Superior temporal gyrus (tissue), 1 donor: Measurements from ENCODE around the gene ADCY4.
"Not testable (repeated sequence)": the region's sequence is repeated elsewhere in the genome, so short reads cannot be mapped to it uniquely, and the experiment has no call there.

Source experiments
- DNase-seq: peaks from one replicate; pipeline ENCODE4 v3.0.0-alpha.2; 2016; ENCODE audit errors: extremely low spot score

The ADCY4 gene

DNA sequence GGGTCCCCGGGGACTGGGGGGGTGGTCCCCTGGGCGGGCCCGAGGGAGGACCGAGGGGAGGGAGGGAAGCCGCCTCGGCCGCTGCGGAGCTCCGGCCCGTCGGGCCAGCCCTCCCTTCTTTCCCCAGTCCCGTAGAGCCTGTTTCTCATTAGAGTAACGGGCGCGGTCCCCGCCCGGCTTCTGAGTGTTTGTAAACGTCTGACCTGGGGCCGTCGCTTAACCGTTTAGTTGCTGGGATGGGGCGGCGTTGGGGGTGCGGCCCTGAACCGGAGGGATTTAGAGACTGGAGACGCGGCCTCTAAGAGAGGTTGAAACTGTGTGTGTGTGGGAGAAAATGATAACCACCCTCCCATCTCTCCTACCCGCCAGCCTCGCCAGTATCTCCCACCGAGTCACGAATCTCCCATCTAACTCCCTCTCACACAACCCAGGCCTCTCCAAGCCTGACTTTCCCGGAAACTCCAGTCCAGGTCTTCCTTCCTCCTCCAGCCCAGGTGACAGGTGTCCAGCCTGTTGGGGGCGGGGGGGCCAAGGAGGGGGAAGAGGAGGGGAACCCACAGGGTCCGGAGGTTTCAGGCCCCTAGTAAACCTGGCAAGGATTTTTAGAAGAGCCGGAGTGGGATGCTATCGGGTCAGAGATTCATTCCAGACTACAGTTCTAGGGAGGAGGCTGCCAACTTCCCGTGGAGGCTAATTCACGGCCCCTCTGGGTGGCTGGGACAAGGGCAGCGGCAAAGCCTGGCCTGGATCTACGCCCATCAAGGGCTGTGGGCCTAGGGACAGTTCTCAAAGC lies 32.0 kb upstream of the ADCY4 start:
- DNase-seq = no peak

DNA sequence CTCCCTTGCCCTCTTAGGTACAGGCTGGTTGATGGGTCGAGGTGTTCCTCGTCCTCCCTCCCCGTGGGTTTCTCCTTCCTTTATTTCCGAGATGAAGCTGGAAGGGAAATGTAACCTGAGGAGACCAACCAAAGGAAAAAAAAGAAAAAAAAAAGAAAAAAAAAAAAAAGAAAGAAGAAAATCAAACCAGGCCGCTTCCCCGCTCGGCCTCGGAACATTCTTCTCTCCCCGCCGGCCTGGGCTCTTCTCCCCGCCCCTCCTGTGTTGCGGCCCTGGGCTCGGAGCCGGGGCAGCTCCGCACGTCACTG lies 31.5 kb upstream of the ADCY4 start:
- DNase-seq = no peak

DNA sequence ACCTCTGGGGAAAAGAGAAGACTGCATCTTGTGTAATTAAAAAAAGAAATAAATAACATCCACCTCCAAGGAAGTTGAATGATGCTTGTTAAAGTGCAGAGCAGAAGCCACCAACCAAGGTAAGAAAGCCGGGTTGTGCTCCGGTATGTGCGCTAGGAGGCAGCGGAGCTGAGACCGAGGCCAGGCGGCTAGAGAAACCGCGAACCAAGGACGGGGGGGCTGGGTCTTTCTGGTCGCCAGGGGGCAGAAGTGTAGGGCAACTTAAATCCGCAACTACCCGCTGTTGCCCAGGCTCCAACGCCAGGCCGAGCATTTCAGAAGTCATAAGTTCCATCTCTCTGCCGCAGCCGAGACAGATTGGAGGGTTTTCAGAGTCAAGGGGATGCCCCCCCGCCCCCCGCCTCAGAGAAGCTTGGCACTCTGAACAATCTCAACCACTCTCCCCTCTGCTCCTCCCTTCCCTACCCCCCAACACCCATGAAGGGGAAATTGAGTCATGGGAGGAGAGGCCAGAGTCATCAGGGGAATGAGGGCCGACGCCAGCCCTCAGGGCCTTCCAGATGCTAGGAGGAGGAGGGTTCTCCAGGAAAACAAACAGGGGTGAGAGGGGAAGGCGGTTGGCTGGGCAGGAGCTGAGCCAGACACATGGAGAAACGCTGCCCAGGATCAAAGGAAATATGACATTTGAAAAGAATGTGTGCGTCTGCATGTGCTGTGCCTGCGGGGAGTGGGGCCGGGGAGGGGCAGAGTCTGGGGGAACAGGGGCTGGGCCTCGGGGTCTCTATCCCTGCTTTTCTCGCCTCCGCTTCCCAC lies 30.9 kb upstream of the ADCY4 start:
- DNase-seq = no peak

DNA sequence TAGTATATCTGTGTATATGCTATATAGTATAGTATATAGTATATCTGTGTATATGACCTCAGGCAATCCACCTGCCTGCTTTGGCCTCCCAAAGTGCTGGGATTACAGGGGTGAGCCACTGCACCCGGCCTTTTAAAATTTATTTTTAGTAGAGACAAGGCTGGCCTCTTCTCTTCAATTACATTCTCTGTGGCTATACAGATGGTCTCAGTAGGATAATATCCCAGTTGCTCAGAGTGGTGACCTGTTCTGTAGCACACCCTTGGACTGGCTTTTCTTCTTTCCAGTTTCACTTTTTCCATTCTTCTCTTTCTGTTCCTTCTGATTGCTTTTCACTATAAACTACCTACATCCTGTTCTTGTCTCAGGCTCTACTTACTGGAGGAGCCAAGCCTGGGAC lies 30.0 kb upstream of the ADCY4 start:
- no peak for DNase-seq

DNA sequence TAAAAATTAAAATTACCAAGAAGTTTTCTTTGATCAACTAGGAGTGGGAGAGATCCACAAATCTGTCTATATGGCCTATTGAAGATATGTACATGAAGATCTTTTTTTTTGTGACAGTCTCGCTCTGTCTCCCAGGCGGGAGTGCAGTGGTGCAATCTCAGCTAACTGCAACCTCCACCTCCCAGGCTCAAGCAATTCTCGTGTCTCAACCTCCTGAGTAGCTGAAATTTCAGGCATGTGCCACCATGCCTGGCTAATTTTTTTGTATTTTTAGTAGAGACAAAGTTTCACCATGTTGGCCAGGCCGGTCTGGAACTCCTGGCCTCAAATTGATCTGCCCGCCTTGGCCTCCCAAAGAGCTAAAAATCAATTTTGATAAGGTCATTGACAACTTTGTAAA lies 28.5 kb upstream of the ADCY4 start:
- DNase-seq = no peak

DNA sequence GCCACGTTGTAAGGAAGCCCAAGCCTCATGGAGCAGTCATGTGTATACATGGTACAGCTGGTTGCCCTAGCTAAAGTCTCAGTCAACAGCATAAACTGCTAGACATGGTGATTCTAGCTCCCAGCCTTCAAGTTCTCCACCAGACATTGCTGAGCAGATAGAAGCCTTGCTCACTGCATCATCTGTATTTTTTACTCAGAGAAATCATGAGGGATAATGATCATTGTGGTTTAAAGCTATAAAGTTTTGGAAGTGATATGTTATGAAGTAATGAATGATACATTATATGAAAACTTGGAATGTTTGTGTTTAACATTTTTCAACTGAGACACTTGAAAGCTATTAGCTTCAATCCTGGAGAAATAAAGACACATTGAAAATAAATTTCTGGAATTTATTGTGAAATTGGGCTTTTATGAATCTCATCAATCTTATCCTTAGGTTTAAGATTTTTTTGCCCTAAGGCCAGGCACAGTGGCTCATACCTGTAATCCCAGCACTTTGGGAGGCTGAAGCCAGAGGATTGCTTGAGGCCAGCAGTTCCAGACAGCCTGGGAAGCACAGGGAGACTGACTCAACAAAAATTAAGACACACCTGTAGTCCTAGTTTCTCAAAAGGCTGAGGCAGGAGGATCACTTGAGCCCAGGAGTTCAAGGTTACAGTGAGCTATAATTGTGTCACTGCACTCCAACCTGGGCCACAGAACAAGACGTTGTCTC lies 27.5 kb upstream of the ADCY4 start:
- no peak for DNase-seq

DNA sequence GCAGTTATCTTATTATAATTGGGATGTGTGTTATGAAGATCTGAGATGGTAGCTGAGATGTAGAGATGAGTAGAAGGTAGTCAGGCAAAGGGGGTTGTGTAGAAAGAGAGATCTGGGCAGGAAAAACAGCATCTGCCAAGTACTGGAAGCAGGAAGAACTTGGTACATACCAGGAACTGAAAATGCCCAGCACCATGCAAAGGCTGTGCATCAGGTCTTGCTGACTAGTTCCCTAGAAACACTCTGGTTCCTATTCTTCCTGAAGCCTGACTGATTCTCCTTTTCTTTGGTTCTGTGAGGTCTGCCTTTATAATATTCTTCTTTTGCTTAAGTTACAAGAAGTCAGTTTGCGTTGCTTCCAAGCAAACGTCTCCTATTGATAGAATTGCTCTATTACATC lies 26.5 kb upstream of the ADCY4 start:
- DNase-seq = no peak

DNA sequence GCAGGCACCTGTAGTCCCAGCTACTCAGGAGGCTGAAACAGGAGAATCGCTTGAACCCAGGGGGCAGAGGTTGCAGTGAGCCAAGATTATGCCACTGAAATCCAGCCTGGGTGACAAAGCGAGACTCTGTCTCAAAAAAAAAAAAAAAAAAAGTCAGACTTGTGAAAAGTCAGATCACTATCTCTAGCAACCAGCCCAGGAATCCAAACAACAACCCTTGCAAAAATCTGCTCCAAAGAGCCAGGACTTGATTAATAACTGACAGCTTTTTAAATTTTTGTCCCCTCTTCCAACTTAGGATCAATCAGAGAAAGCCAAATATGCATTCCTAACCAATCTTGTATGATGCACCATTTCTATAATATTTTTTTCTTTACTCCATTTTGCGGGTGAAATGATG lies 25.4 kb upstream of the ADCY4 start:
- no peak for DNase-seq

DNA sequence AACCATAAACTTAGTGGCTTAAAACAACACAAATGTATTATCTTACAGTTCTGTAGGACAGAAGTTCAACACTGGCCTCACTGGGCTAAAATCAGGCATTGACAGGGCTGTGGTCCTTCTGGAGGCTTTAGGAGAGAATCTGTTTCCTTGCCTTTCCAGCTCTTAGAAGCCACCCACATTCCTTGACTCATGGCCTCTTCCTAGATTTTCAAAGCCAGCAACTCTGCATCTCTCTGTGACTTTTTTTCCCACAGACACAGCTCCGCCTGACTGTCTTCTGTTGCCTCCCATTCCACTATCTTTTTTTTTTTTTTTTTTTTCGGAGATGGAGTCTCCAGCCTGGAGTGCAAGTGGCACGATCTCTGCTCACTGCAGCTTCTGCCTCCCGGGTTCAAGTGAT lies 21.3 kb upstream of the ADCY4 start:
- DNase-seq = no peak

DNA sequence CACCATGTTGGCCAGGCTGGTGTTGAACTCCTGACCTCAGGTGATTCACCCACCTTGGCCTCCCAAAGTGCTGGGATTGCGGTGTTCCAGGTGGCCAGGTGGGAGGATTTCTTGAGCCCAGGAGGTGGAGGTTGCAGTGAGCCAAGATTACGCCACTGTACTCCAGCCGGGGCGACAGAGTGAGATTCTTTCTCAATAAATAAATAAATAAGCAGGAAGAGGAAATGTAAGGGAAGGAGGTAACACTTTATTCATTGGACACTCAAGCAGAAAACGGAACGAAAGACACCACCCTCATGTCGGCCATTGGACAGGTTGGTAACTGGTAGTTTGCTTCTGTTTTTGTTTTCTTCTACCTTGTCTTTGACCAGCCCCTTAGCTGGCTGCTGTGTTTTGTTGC lies 20.1 kb upstream of the ADCY4 start:
- DNase-seq = no peak

DNA sequence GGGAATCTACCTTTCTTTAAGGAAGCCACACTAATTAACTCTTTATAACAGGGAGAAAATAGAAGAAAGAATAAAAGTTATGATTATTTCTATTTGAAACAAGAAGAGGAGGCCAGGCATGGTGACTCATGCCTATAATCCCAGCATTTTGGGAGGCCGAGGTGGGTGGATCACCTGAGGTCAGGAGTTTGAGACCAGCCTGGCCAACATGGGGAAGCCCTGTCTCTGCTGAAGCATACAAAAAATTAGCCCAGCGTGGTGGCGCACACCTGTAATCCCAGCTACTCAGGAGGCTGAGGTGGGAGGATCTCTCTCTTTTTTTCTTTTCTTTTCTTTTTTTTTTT lies 19.6 kb upstream of the ADCY4 start:
- not testable (repeated sequence) for DNase-seq

DNA sequence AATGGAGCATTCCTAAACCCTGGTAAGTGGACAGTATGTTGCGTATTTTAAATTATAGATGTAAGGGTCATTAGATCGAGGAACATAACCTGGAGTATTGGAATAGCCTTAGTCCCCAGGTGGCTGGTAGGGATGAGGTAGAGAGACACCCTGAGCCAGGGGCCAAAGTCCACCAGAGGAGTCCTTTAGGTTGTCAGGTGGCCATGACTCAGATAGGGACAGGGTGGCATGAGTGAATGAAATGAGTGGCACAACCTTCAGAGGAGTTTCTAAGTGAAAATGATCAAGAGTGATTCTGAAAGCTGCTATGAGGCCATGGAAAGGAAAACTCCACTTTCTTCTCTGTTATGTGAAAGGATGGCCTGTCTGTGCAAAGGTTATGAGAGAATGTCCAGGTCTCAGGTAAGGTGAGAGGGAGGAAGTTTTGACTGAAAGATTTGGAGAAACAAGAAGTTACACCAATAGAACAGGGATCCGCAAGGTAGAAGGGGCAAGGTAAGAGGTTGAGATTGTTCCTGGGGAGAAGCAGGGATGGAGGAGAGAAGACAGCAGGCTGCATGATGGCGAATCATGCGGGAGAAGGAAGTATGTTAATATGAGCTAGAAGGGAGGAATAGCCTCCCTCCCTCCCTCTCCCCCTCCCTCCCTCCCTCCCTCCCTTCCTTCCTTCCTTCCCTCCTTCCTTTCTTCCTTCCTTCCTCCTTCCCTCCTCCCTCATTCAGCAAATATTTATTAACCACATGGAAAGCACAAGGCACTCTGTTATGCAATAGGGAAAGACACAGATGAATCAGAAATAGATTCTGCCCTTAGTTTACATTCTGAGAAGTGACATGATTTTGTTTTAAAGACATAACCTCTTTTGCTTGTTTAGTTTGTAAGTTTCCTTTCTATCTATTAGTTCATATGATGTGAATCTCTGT lies 18.9 kb upstream of the ADCY4 start:
- DNase-seq = no peak

DNA sequence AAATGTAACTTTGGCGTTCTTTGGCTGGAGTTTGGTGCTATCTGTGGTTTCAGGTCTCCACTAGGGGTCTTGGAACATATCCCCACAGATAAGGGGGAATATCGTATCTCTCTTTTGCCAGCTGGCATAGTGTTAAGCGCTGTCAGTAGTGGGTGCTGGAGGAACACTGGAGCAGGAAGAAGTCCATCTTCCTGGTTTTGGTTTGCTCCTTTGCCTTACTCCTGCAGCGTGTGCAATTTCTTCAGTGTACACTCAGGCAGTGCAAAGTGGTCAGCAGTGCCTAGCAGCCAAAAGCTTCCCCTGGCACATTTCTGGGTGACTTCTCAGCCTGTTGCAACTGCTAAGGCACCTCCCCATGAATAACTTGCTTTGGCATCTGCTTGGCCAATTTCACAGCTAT lies 16.6 kb upstream of the ADCY4 start:
- DNase-seq = no peak

DNA sequence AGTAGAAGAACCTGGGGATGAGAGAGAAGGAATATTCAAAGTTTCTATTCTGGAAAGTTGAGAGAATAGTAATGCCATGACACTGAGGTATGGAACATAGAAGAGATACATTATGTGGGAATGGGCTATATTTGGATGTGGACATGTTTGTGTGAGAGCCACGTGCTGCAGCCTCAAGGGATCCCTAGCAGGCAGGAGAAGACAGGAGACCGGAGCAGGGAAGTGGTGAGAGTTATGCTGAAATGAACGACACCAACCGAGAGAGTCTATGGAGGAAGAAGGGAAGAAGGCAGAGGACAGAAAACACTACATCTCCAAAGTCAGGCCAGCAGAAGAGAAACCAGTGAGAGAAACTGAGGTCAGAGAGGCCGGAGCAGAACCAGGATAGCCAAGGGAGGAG lies 14.9 kb upstream of the ADCY4 start:
- no peak for DNase-seq

DNA sequence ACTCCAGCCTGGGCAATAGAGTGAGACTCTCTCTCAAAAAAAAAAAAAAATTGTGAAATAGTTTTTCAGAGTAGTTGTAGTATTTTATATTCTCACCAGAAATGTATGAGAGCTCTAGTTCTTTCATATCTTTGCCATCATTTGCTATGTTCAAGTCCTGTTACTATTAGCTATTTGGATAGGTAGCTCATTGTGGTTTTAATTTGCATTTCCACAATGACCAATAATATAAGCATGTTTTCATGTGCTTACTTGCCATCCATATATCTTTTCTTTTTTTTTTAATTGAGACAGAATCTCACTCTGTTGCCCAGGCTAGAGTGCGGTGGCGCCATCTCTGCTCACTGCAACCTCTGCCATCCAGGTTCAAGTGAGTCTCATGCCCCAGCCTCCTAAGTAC lies 13.3 kb upstream of the ADCY4 start:
- no peak for DNase-seq

DNA sequence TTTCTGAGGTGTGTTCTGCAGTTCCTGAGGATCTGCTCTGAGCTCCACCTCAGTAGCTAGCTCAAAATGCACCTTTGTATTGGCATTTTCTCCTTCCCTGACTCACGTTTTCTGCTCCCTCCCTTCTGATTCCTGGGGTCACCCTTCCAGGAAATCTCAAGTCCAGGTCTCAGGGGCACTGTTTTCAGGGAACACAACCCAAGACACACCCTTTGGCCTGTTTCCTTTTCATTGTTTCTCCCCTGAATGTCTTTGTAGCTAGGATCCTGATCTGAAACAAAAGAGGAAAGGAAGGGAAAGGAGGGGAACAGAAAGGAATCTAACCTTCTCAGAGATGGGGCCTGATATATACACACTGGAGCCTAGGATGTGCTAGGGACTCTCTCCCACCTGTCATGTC lies 12.3 kb upstream of the ADCY4 start:
- no peak for DNase-seq

DNA sequence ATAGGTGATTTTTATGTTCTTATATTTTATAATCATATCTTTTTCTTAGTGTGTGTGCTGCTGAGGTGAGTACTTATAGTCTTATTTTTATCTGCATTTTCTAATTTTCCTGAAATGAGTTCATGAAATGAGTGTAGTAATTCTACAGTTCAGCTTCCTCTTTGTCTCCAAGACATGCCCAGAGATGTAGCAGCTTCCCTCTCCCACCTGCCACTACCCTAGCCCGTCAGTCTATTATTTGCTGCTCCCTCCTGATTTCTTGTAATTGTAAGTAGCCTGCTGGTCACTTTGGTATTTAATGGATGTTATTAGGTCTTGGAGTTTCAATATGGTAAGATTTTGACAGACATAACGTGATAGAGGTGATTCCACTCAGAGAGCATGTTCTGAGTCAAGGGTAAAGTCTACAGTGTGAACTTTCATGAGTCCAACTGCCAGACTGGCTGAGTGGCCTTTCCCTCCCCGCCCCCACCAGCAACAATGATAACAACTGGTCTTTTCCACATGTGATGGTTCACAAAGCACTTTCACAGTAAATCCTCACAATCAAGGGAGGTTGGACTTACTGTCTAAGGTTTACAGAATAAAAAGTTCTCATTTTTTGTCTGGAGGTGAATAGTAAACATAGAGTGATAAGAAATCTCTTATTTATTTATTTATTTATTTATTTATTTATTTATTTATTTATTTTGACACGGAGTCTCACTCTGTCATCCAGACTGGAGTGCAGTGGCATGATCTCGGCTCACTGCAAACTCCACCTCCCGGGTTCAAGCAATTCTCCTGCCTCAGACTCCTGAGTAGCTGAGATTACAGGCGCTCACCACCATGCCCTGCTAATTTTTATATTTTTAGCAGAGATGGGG lies 9.2 kb upstream of the ADCY4 start:
- DNase-seq = no peak

DNA sequence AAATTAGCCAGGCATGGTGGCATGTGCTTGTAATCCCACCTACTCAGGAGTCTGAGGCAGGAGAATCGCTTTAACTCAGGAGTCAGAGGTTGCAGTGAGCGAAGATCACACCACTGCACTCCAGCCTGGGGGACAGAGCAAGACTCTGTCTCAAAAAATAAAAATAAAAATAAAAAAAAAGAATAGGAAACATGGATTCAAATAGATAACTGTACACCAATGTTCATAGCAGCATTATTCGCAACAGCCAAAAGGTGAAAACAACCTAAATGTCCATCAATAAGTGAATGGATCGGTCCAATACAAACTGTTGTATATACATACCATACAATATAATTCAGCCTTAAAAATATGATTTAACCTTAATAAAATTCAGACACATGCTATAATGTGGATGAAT lies 8.0 kb upstream of the ADCY4 start:
- DNase-seq = no peak

DNA sequence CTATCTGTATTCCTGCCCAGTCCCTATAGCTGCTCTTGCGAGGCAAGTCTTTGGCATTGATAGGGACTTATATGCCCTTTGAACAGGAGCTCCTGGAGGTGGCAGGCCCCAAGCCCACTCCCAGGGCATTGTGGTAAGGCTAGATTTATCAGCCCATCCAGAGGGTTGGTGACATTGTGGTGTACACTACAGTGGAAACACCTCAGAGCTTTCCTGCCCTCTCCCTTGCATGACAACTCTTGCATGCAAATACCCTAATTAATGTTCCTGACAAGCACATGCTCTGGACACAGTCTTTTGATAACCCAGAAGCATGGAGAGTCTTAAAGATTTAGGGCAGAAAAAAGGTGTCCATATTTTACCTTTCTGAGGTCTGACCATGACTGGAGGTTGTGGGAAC lies 5.7 kb upstream of the ADCY4 start:
- no peak for DNase-seq

DNA sequence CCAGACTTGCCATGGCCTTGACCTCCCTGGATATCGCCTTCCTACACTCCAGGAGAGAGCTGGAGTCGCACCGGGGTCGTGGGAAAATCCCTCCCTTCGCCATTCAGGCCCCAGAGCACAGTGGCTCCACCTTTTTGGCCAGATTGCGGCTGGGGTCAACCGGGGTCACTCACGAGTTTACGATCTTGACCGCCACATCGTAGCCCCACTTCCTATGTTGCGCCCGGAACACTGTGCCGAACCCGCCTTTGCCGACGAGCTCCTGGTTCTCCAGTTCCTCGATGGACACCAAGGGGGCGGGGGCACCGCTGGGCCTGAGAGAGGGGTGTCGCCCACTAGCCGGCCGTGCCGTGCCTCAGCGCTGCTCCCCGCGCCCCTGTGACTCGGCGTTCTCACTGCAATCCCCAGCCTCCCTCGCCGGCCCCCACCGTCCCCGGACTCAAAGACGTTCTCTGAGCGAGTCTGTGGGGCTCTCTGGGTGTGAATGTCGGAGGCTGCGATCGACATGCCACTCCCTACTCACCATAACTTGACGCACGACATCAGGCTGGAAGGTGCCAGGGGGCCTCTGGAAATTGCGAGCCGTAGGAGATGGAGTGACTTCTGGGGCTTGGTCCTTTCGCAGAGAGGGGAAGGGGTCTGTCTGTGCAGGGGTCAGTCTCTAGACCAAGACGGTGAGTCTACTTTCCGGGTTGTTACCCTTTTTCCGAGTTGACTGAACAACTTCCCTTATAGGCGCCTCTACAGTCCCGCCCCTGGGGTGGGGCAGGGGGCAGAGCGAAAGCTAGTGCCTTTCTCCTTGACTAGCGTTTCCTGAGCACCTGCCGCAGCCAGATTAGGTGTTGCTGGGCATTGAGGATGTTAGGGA lies 4.6 kb upstream of the ADCY4 start, which contains the start of gene RIPK3:
Gene RIPK3 (minus strand): TSS at position 708 of the 868 bp plus-strand sequence. CDS start 165 bp downstream, at position 543.
- no peak for DNase-seq
